Progenitor cell of endocrine pancreas (in vitro differentiated cells): Measurements from ENCODE around the gene LRP1B. TPM values are rescaled to one million over a fixed set of nuclear protein-coding genes. Genes with fewer than 3 reads are reported as not detected.
"Not testable (repeated sequence)": the region's sequence is repeated elsewhere in the genome, so short reads cannot be mapped to it uniquely, and the experiment has no call there.

Experiments
- DNase-seq: peaks from one replicate; pipeline ENCODE4 v3.0.0; 2021; ENCODE audit warnings: low spot score; ENCODE audit not compliant: unreplicated experiment
- H3K27ac Mint-ChIP-seq: 2 replicates; pipeline ENCODE4 v1.8.0; 2021; ENCODE audit warnings: mild to moderate bottlenecking, moderate library complexity, mixed read lengths
- H3K27me3 Mint-ChIP-seq: 2 replicates; pipeline ENCODE4 v1.8.0; 2021; ENCODE audit warnings: mixed read lengths
- H3K36me3 Mint-ChIP-seq: 2 replicates; pipeline ENCODE4 v1.8.0; 2022; ENCODE audit warnings: mixed read lengths; ENCODE audit not compliant: insufficient read depth
- H3K4me1 Mint-ChIP-seq: 2 replicates; pipeline ENCODE4 v1.8.0; 2021; ENCODE audit warnings: low read depth, mixed read lengths
- H3K4me3 Mint-ChIP-seq: 2 replicates; pipeline ENCODE4 v1.8.0; 2021; ENCODE audit warnings: low read depth, mild to moderate bottlenecking, moderate library complexity, mixed read lengths
- H3K9me3 Mint-ChIP-seq: 2 replicates; pipeline ENCODE4 v1.8.0; 2021; ENCODE audit warnings: low read depth, mixed read lengths
- total RNA-seq: library from RNA; stranded (reverse); gene quantifications from 2 replicates; pipeline ENCODE4 v1.2.1, GENCODE V29; 2021
- TF ChIP-seq, protein P1 (sequence below): fragments of 200-600 bp; sonication (generic); IDR thresholded peaks from one replicate; pipeline ENCODE4 v1.5.0; 2021; ENCODE audit warnings: antibody characterized with exemption, mild to moderate bottlenecking; ENCODE audit not compliant: unreplicated experiment

LRP1B gene
- total RNA-seq, 1 donor from 2014 or later = 0.57 TPM

DNA sequence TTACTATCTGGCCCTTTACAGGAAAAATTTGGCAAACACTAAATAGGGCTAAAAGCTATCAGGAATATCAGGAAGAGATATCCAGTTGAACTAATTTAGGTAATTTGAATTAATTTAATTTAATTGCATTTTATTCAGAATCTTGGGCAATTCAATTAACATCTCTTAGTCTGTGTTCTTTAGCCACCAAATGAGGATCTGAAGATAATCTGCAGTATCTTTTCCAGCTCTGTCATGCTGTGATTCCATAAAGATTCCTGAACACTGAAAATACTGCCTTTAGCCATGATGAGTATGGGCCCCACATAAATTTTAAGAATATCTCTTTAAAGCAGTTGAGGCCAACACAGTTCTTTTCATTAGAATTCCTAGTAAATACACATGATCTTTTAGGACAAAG is 1679.5 kb downstream of the LRP1B start:
- no peak for DNase-seq
- Mint-ChIP-seq H3K27ac (no peak overlapping the region), H3K4me3 (no peak overlapping the region), H3K27me3 (no peaks in the 10 kb centered on the region), H3K36me3 (no peaks in the 10 kb centered on the region), H3K4me1 (peaks cover 2% of the 10 kb centered on the region), H3K9me3 (no peaks in the 10 kb centered on the region)
- TF ChIP-seq, protein P1, sequence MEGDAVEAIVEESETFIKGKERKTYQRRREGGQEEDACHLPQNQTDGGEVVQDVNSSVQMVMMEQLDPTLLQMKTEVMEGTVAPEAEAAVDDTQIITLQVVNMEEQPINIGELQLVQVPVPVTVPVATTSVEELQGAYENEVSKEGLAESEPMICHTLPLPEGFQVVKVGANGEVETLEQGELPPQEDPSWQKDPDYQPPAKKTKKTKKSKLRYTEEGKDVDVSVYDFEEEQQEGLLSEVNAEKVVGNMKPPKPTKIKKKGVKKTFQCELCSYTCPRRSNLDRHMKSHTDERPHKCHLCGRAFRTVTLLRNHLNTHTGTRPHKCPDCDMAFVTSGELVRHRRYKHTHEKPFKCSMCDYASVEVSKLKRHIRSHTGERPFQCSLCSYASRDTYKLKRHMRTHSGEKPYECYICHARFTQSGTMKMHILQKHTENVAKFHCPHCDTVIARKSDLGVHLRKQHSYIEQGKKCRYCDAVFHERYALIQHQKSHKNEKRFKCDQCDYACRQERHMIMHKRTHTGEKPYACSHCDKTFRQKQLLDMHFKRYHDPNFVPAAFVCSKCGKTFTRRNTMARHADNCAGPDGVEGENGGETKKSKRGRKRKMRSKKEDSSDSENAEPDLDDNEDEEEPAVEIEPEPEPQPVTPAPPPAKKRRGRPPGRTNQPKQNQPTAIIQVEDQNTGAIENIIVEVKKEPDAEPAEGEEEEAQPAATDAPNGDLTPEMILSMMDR = no peak

DNA sequence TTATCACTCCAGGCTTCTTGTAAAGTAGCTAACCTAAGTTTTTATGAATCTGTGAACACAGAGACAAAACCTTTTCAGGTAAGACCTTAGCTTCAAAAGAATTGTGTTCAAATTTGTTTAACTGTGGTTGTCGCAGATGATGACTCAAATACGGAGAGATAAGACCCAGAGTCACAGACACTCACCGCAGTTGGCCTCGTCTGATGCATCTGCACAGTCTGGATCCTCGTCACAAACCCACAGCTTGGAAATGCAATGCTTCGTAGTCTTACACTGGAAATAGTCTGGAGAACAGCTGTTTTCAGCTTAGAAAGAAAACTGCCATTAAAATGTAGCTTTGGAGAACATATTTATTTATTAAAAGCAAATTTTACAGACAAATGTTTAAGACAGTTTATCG is 1688.5 kb downstream of the LRP1B start:
- no peak for DNase-seq
- Mint-ChIP-seq H3K9me3 (no peaks in the 10 kb centered on the region), H3K36me3 (no peaks in the 10 kb centered on the region)

DNA sequence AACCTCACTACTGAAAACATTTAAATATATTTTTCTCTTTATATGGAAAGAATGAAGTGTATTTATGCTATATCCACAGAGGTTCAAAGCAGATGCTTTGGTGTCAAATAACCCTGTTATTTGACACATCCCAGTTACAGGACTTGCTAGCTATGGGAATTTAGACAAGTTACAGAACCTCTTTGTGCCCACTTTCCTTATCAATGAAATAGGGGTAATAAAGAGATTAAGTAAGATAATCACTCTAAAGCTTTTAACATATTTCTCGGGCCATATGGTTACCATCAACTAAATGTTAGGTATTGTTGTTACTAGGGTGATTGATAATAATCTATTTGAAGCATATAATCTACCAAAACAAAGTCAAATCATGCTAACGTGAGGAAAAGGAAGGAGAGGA is 1690.0 kb downstream of the LRP1B start:
- no peak for DNase-seq
- Mint-ChIP-seq H3K27me3 (no peaks in the 10 kb centered on the region), H3K4me3 (no peak overlapping the region), H3K36me3 (no peaks in the 10 kb centered on the region), H3K4me1 (peaks cover 4% of the 10 kb centered on the region), H3K27ac (no peak overlapping the region), H3K9me3 (no peaks in the 10 kb centered on the region)
- TF ChIP-seq, protein P1 = no peak

More for the DNA sequence above, 1688.5 kb downstream of the LRP1B start:
- TF ChIP-seq, protein P1 = no peak
- no peak overlapping the region for H3K4me3 Mint-ChIP-seq
- H3K27ac Mint-ChIP-seq = no peak overlapping the region
- H3K27me3 Mint-ChIP-seq = no peaks in the 10 kb centered on the region
- H3K4me1 Mint-ChIP-seq = peaks cover 4% of the 10 kb centered on the region

DNA sequence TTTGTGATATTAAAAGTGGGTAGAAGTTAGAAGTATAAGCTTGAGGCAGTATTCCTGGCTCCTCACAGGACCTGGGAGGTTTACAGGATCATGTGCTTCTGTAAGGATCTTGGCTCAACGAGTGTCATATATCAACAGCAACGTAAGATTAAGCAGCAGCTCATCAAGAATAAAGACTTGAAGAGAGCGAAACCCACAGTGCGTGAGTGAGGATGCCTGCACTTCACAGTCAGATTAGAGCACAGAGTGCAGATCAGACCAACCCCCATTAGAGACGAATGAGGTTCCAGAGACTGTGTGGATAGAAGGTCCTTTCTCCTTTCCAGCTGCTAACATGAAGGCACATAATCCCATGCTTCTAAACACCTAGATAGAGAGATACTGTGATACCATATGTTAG is 1693.9 kb downstream of the LRP1B start:
- Mint-ChIP-seq H3K36me3 (no peaks in the 10 kb centered on the region), H3K4me1 (peaks cover 4% of the 10 kb centered on the region), H3K9me3 (no peaks in the 10 kb centered on the region), H3K4me3 (no peak overlapping the region), H3K27ac (no peak overlapping the region), H3K27me3 (no peaks in the 10 kb centered on the region)
- TF ChIP-seq, protein P1 = no peak
- no peak for DNase-seq

DNA sequence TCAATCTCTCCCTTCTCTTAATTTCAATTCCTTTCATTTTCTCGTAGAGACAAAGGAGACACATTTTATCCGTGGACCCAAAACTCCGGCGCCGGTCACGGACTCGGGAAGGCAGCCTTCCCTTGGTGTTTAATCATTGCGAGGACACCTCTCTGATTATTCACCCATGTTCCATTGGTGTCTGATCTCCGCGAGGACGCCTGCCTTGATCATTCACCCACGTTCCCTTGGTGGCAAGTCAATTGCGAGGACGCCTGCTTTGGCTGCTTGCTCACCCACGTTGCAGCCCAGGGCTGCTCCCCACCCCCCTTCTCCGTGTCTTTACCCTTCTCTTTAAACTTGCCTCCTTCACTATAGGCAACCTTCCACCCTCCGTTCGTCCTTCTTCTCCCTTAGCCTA is 1703.8 kb downstream of the LRP1B start:
- H3K27me3 Mint-ChIP-seq, H3K4me1 Mint-ChIP-seq, H3K36me3 Mint-ChIP-seq, H3K9me3 Mint-ChIP-seq, H3K4me3 Mint-ChIP-seq, H3K27ac Mint-ChIP-seq, DNase-seq: not testable (repeated sequence)

DNA sequence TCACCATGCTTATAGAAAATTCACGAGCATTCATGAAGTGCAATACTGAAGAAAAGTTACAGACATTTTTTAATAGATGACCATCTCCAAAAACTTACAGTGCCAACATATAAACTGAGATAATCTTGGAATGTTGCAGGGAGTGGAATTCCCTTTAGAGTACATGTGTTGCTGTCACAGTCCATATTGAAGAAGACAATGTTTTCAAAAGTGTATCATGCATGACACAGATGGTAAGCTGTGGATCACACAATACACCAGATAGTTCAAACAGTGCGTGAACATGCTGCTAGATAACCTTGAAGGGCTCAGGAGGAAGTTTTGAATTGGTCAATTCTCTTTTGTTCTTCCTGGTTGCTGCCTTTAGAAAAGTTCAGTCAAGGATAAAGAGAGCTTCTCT is 1706.3 kb downstream of the LRP1B start:
- TF ChIP-seq, protein P1 = no peak
- DNase-seq = no peak
- H3K4me1 Mint-ChIP-seq = no peaks in the 10 kb centered on the region
- no peak overlapping the region for H3K27ac Mint-ChIP-seq
- H3K9me3 Mint-ChIP-seq = no peaks in the 10 kb centered on the region
- no peaks in the 10 kb centered on the region for H3K27me3 Mint-ChIP-seq
- H3K36me3 Mint-ChIP-seq = no peaks in the 10 kb centered on the region
- H3K4me3 Mint-ChIP-seq = no peak overlapping the region
